Sigmoid colon (tissue), 7 donors: Measurements from ENCODE around the gene ZCCHC14. TPM values are rescaled to one million over a fixed set of nuclear protein-coding genes. Genes with fewer than 3 reads are reported as not detected.

Experiments
- DNase-seq: peaks from one replicate; pipeline ENCODE4 v3.0.0-alpha.2; 2019
- H3K27ac ChIP-seq, 4 donors: fragments of 200-600 bp; sonication (generic); one replicate each; pipeline ENCODE4 v1.5.1; 2016 to 2019; ENCODE audit warnings: mild to moderate bottlenecking in 1 of 4
- H3K27me3 ChIP-seq, 3 donors: fragments of 200-600 bp; sonication (generic); one replicate each; pipeline ENCODE4 v1.5.1; 2019; ENCODE audit warnings: mild to moderate bottlenecking in 1 of 3
- H3K36me3 ChIP-seq, 4 donors: fragments of 200-600 bp; sonication (generic); one replicate each; pipeline ENCODE4 v1.5.1; 2016 to 2019
- H3K4me1 ChIP-seq, 4 donors: fragments of 200-600 bp; sonication (generic); one replicate each; pipeline ENCODE4 v1.5.1; 2017 to 2019
- H3K4me3 ChIP-seq, 4 donors: fragments of 200-600 bp; sonication (generic); one replicate each; pipeline ENCODE4 v1.5.1; 2017 to 2019; ENCODE audit warnings: mild to moderate bottlenecking in 2 of 4, moderate library complexity in 1 of 4
- H3K9me3 ChIP-seq, 4 donors: fragments of 200-600 bp in 3 of 4; sonication (generic) in 3 of 4; one replicate each; pipeline versions ENCODE4 v1.5.1 to v1.6.1; 2013 to 2019
- CTCF ChIP-seq, 4 experiments: fragments of 450-650 bp in 3 of 4; fragments of 200-600 bp in 1 of 4; IDR thresholded peaks; one replicate each; pipeline ENCODE4 v1.5.1; 2016 to 2019; ENCODE audit warnings: antibody characterized with exemption in 4 of 4, mild to moderate bottlenecking in 3 of 4, moderate library complexity in 2 of 4
- EP300 ChIP-seq, 4 donors: sonication (generic); formaldehyde crosslinking; IDR thresholded peaks; one replicate each; pipeline ENCODE4 v1.6.1; 2017; ENCODE audit warnings: antibody characterized with exemption in 4 of 4
- POLR2A ChIP-seq, 2 donors: fragments of 450-650 bp; IDR thresholded peaks; one replicate each; pipeline ENCODE4 v1.6.1; 2016; ENCODE audit warnings: antibody characterized with exemption in 2 of 2, mild to moderate bottlenecking in 2 of 2, moderate library complexity in 2 of 2
- POLR2AphosphoS5 ChIP-seq, 4 donors: sonication (generic); formaldehyde crosslinking; IDR thresholded peaks; one replicate each; pipeline ENCODE4 v1.6.1; 2017; ENCODE audit warnings: antibody characterized with exemption in 4 of 4
- WGBS, 2 donors: extraction: QIAGEN DNeasy Blood & Tissue Kit; methylation state at CpG; one replicate each; pipeline ENCODE4 v1.1.7; 2013; 5-methylcytosine and 5-hydroxymethylcytosine counted together
- intact Hi-C: fragments of 100-400 bp; cut with DNase I; formaldehyde crosslinking; loops from one replicate; pipeline ENCODE4 v1.15.1; 2023
- polyA plus RNA-seq, 3 donors: library from polyadenylated mRNA; stranded (reverse); fragments of 200-250 nt; gene quantifications; one replicate each; pipeline ENCODE4 v1.2.3, GENCODE V29; 2013
- total RNA-seq, 4 donors: library from RNA; depleted of rRNA; stranded (reverse); fragments of >200 nt; gene quantifications; one replicate each; pipeline ENCODE4 v1.1.0, GENCODE V29; 2016
- donor health status: healthy with polysubstance abuse.
- donor health status: Bipolar disorder and iron deficiency.
- donor health status: healthy.

The ZCCHC14 gene
- total and polyA plus RNA-seq, 7 donors: 6.0 to 23.8 (median 11.8) TPM

- Histone ChIP-seq H3K9me3 (no peaks in the 10 kb centered on the region), H3K4me1 (peaks cover 0 to 33% (median 28%) of the 10 kb centered on the region in 4 donors), H3K27ac (peak overlapping the region in 1 of 4 donors; percentile 5), H3K36me3 (peaks cover 24 to 70% (median 30%) of the 10 kb centered on the region in 4 donors), H3K27me3 (no peaks in the 10 kb centered on the region), H3K4me3 (no peak overlapping the region)
- no peak for DNase-seq
- no peak for TF ChIP-seq POLR2A (IDR thresholded peaks at IDR 0.05)
- no peak for TF ChIP-seq POLR2AphosphoS5 (IDR thresholded peaks at IDR 0.05)
- TF ChIP-seq CTCF (IDR thresholded peaks at IDR 0.05): no peak
- TF ChIP-seq EP300 (IDR thresholded peaks at IDR 0.05): no peak
- WGBS, 2 donors: 98 to 99% methylated on average over 16 of the region's 16 CpGs
- intact Hi-C loops: loop anchor here (5.0 kb wide), 1 partner anchor 44 kb away; the partner anchor contains the start of gene C16orf95
Observed at GRCh38 chr16:87360862-87361610, 131.8 kb downstream of the ZCCHC14 start.

- H3K4me3 ChIP-seq: no peak overlapping the region
- no peak for DNase-seq
- WGBS, 2 donors: 95 to 96% methylated on average over 7 of the region's 7 CpGs
- H3K27ac ChIP-seq: no peak overlapping the region
- no peak for TF ChIP-seq EP300 (IDR thresholded peaks at IDR 0.05)
- TF ChIP-seq POLR2AphosphoS5 (IDR thresholded peaks at IDR 0.05): no peak
- TF ChIP-seq CTCF (IDR thresholded peaks at IDR 0.05): no peak
- no peak for TF ChIP-seq POLR2A (IDR thresholded peaks at IDR 0.05)
- peaks cover 0 to 20% (median 19%) of the 10 kb centered on the region in 4 donors for H3K4me1 ChIP-seq
- intact Hi-C loops: no loop called here
- H3K9me3 ChIP-seq: no peaks in the 10 kb centered on the region
- H3K27me3 ChIP-seq: no peaks in the 10 kb centered on the region
- H3K36me3 ChIP-seq: peaks cover 24 to 73% (median 30%) of the 10 kb centered on the region in 4 donors
Observed at GRCh38 chr16:87359121-87359520, 133.7 kb downstream of the ZCCHC14 start.

GRCh38 chr16:87358696-87359095, 134.1 kb downstream of the ZCCHC14 start:
- H3K9me3 ChIP-seq: no peaks in the 10 kb centered on the region
- H3K36me3 ChIP-seq: peaks cover 24 to 77% (median 30%) of the 10 kb centered on the region in 4 donors
- TF ChIP-seq CTCF (IDR thresholded peaks at IDR 0.05) (no peak), POLR2AphosphoS5 (IDR thresholded peaks at IDR 0.05) (no peak), POLR2A (IDR thresholded peaks at IDR 0.05) (no peak), EP300 (IDR thresholded peaks at IDR 0.05) (no peak)
- intact Hi-C loops: no loop called here
- 84 to 91% methylated on average over 9 of the region's 9 CpGs for WGBS, 2 donors
- peaks cover 0 to 15% (median 14%) of the 10 kb centered on the region in 4 donors for H3K4me1 ChIP-seq
- no peak overlapping the region for H3K27ac ChIP-seq
- no peak overlapping the region for H3K4me3 ChIP-seq
- DNase-seq: no peak
- no peaks in the 10 kb centered on the region for H3K27me3 ChIP-seq

- Histone ChIP-seq H3K4me1 (peaks cover 0 to 11% (median 10%) of the 10 kb centered on the region in 4 donors), H3K9me3 (no peaks in the 10 kb centered on the region), H3K27ac (no peak overlapping the region), H3K36me3 (peaks cover 24 to 81% (median 30%) of the 10 kb centered on the region in 4 donors), H3K27me3 (no peaks in the 10 kb centered on the region), H3K4me3 (no peak overlapping the region)
- DNase-seq: no peak
- no peak for TF ChIP-seq CTCF (IDR thresholded peaks at IDR 0.05)
- TF ChIP-seq POLR2AphosphoS5 (IDR thresholded peaks at IDR 0.05): no peak
- TF ChIP-seq EP300 (IDR thresholded peaks at IDR 0.05): no peak
- TF ChIP-seq POLR2A (IDR thresholded peaks at IDR 0.05): no peak
- 94 to 96% methylated on average over 17 of the region's 17 CpGs for WGBS, 2 donors
- intact Hi-C loops: no loop called here
Observed at GRCh38 chr16:87358250-87358649, 134.6 kb downstream of the ZCCHC14 start.
